ENCODE data around the gene RTP5. TPM values are rescaled to one million over a fixed set of nuclear protein-coding genes. Genes with fewer than 3 reads are reported as not detected.
"Not testable (repeated sequence)": the region's sequence is repeated elsewhere in the genome, so short reads cannot be mapped to it uniquely, and the experiment has no call there.

RTP5 gene
- total RNA-seq, 6 donors from 2014 or later, result 0.14 to 2.1 (median 0.69) TPM; not detected in 1

- TF ChIP-seq EP300 (IDR thresholded peaks at IDR 0.05), result no peak
These were observed 3.7 kb downstream of the RTP5 start for GRCh38 chr2:241873081-241873802.

GRCh38 chr2:241873803-241874110 is 4.2 kb downstream of the RTP5 start:
- no peaks in the 10 kb centered on the region for H3K9me3 ChIP-seq
- TF ChIP-seq POLR2A (IDR thresholded peaks at IDR 0.05) (no peak), POLR2AphosphoS5 (IDR thresholded peaks at IDR 0.05) (no peak), CTCF (IDR thresholded peaks at IDR 0.05) (no peak), EP300 (IDR thresholded peaks at IDR 0.05) (no peak)
- ATAC-seq (ENCODE audit: low FRiP score in 2 of 2) (no peak), DNase-seq (no peak)
- no peaks in the 10 kb centered on the region for H3K27me3 ChIP-seq
- no peaks in the 10 kb centered on the region for H3K36me3 ChIP-seq
- no peak overlapping the region for H3K27ac ChIP-seq
- peaks cover 0 to 5% (median 2%) of the 10 kb centered on the region in 4 donors for H3K4me1 ChIP-seq
- 99 to 100% methylated on average over 6 to 7 of the region's 7 CpGs for WGBS, 2 donors
- no peak overlapping the region for H3K4me3 ChIP-seq

More at GRCh38 chr2:241873081-241873802, 3.7 kb downstream of the RTP5 start:
- Histone ChIP-seq H3K4me1 (peaks cover 0 to 3% (median 1%) of the 10 kb centered on the region in 4 donors), H3K9me3 (no peaks in the 10 kb centered on the region), H3K4me3 (no peak overlapping the region), H3K27me3 (no peaks in the 10 kb centered on the region), H3K27ac (no peak overlapping the region), H3K36me3 (no peaks in the 10 kb centered on the region)
- WGBS, 2 donors, result 95 to 97% methylated on average over 28 to 40 of the region's 54 CpGs
- no peak for ATAC-seq (ENCODE audit: low FRiP score in 2 of 2)
- peak in 1 of 2 donors; percentile 69 for DNase-seq

GRCh38 chr2:241874277-241874925 is 4.9 kb downstream of the RTP5 start:
- DNase-seq (peak in 1 of 2 donors; percentile 49), ATAC-seq (ENCODE audit: low FRiP score in 2 of 2) (no peak)
- peaks cover 0 to 5% (median 2%) of the 10 kb centered on the region in 4 donors for H3K4me1 ChIP-seq
- H3K4me3 ChIP-seq, result no peak overlapping the region
- no peaks in the 10 kb centered on the region for H3K36me3 ChIP-seq
- H3K27me3 ChIP-seq, result no peaks in the 10 kb centered on the region
- no peaks in the 10 kb centered on the region for H3K9me3 ChIP-seq
- no peak for TF ChIP-seq CTCF (IDR thresholded peaks at IDR 0.05)
- TF ChIP-seq POLR2A (IDR thresholded peaks at IDR 0.05), result no peak
- TF ChIP-seq POLR2AphosphoS5 (IDR thresholded peaks at IDR 0.05), result no peak
- no peak for TF ChIP-seq EP300 (IDR thresholded peaks at IDR 0.05)
- 91 to 95% methylated on average over 11 to 13 of the region's 17 CpGs for WGBS, 2 donors
- H3K27ac ChIP-seq, result no peak overlapping the region

GRCh38 chr2:241875754-241876527 is 6.4 kb downstream of the RTP5 start:
- not testable (repeated sequence) for H3K27me3 ChIP-seq; H3K27ac ChIP-seq; H3K36me3 ChIP-seq; H3K4me3 ChIP-seq; H3K9me3 ChIP-seq; ATAC-seq (ENCODE audit: low FRiP score in 2 of 2); DNase-seq
- H3K4me1 ChIP-seq, result peaks cover 0 to 10% (median 4%) of the 10 kb centered on the region in 4 donors
- WGBS, 2 donors, result 54 to 87% methylated on average over 10 to 21 of the region's 22 CpGs
- TF ChIP-seq CTCF (IDR thresholded peaks at IDR 0.05), result peak in 5 of 6 experiments; percentile 8 to 34 (median 28)

GRCh38 chr2:241876528-241877196 is 7.1 kb downstream of the RTP5 start:
- Histone ChIP-seq H3K27ac (no peak overlapping the region), H3K9me3 (no peaks in the 10 kb centered on the region), H3K4me3 (no peak overlapping the region), H3K27me3 (no peaks in the 10 kb centered on the region), H3K4me1 (peaks cover 0 to 18% (median 7%) of the 10 kb centered on the region in 4 donors), H3K36me3 (no peaks in the 10 kb centered on the region)
- no peak for ATAC-seq (ENCODE audit: low FRiP score in 2 of 2)
- 83% methylated on average over 15 of the region's 18 CpGs; no CpG with 5 or more reads in 1 of the 2 donors for WGBS, 2 donors
- DNase-seq, result peak in 1 of 2 donors; percentile 58
- TF ChIP-seq CTCF (IDR thresholded peaks at IDR 0.05) (no peak), POLR2A (IDR thresholded peaks at IDR 0.05) (no peak), POLR2AphosphoS5 (IDR thresholded peaks at IDR 0.05) (no peak), EP300 (IDR thresholded peaks at IDR 0.05) (no peak)

Data from upper lobe of left lung (tissue), 6 donors.